K562 (cell line): Measurements from ENCODE around the gene MAST4. TPM values are rescaled to one million over a fixed set of nuclear protein-coding genes. Genes with fewer than 3 reads are reported as not detected.
A peak's percentile ranks its signal among the peaks of the same experiment; 100 is the strongest.

Experiments
- ATAC-seq: fragments of 200-7000 bp; cut with Tn5 transposase; 3 replicates; pipeline ENCODE4 v1.9.1; 2020; ENCODE audit warnings: moderate library complexity
- BruUV-seq: library from RNA; stranded (reverse); fragments of 400-500 nt; replicated peaks from 2 replicates; lab custom pipeline; 2021; lab: Mats Ljungman, UMichigan
- CTCF ChIA-PET: fragments of 300-600 bp; formaldehyde crosslinking; extraction: SDS; loops from one replicate; lab custom pipeline; 2021; ENCODE audit warnings: low intra/inter-chr PET ratio; lab: Yijun Ruan, JAX
- POLR2A ChIA-PET: fragments of 300-600, 350-650 bp; sonication (Branson Sonifier 250); formaldehyde crosslinking; extraction: SDS; loops from one replicate; lab custom pipeline; 2021; ENCODE audit warnings: antibody characterized with exemption, inconsistent platforms; lab: Yijun Ruan, JAX
- DNase-seq, 4 experiments: peaks; one replicate each; pipeline versions ENCODE4 v3.0.0 to v3.0.0-alpha.2; 2011 to 2018; ENCODE audit warnings: low spot score in 3 of 4, mixed read lengths in 3 of 4; ENCODE audit errors: extremely low read depth in 1 of 4
- FAIRE-seq: peaks from 2 replicates; lab custom pipeline; 2011; peaks lifted over from hg19 to GRCh38; lab: Jason Lieb, UNC
- H2AFZ ChIP-seq: 2 replicates; pipeline ENCODE4 v1.6.0; 2011; ENCODE audit warnings: low read depth, low read length, control low read depth, inconsistent platforms
- H3K27ac ChIP-seq: fragments of 200-600 bp; 3 replicates; pipeline ENCODE4 v1.8.0; 2011; ENCODE audit warnings: low read depth, mild to moderate bottlenecking, control low read depth, inconsistent platforms, low read length, moderate library complexity, mixed read lengths; ENCODE audit errors: extremely low read depth
- H3K27me3 ChIP-seq, 2 experiments: fragments of 300-600 bp in 1 of 2; 2 replicates in 1 of 2; 3 replicates in 1 of 2; pipeline versions ENCODE4 v1.6.0 to v1.8.0; 2011; ENCODE audit warnings: inconsistent platforms in 2 of 2, low read length in 2 of 2, mild to moderate bottlenecking in 1 of 2, mixed read lengths in 1 of 2, moderate library complexity in 1 of 2; ENCODE audit not compliant: control insufficient read depth in 2 of 2, insufficient read depth in 2 of 2
- H3K36me3 ChIP-seq: fragments of 300-600 bp; 3 replicates; pipeline ENCODE4 v1.8.0; 2011; ENCODE audit warnings: mild to moderate bottlenecking, low read length, inconsistent platforms; ENCODE audit not compliant: control insufficient read depth, insufficient read depth
- H3K4me1 ChIP-seq, 2 experiments: fragments of 200-600 bp in 1 of 2; replicated peaks in 1 of 2; 2 replicates in 1 of 2; 3 replicates in 1 of 2; pipeline versions ENCODE4 v1.5.1 to v1.8.0; 2011; ENCODE audit warnings: inconsistent platforms in 2 of 2, low read length in 2 of 2, mild to moderate bottlenecking in 1 of 2, mixed read lengths in 1 of 2, moderate library complexity in 1 of 2; ENCODE audit not compliant: control insufficient read depth in 2 of 2, insufficient read depth in 2 of 2
- H3K4me2 ChIP-seq: 2 replicates; pipeline ENCODE4 v1.6.1; 2011; ENCODE audit warnings: low read length, control low read depth, inconsistent platforms, mixed read lengths; ENCODE audit not compliant: insufficient read depth
- H3K4me3 ChIP-seq: fragments of 200-600 bp; sonication (generic), shearing (Covaris generic); 2 replicates; pipeline ENCODE4 v1.5.1; 2016; ENCODE audit warnings: control low read depth, inconsistent platforms
- H3K79me2 ChIP-seq: fragments of 200-600 bp; 3 replicates; pipeline ENCODE4 v1.8.0; 2011; ENCODE audit warnings: low read length, inconsistent platforms; ENCODE audit not compliant: control insufficient read depth, insufficient read depth
- H3K9ac ChIP-seq, 2 experiments: 2 replicates each; pipeline versions ENCODE4 v1.6.0 to v1.6.1; 2011; ENCODE audit warnings: low read depth in 2 of 2, low read length in 2 of 2, control low read depth in 1 of 2, inconsistent platforms in 1 of 2, mild to moderate bottlenecking in 1 of 2, mixed read lengths in 1 of 2; ENCODE audit not compliant: insufficient read depth in 1 of 2
- H3K9me1 ChIP-seq: one replicate; pipeline ENCODE4 v1.6.0; 2011; ENCODE audit warnings: inconsistent platforms, mild to moderate bottlenecking, low read length, moderate library complexity; ENCODE audit not compliant: control insufficient read depth, insufficient read depth
- H3K9me3 ChIP-seq: replicated peaks from 2 replicates; pipeline ENCODE4 v1.5.1; 2011; ENCODE audit warnings: low read depth, low read length, inconsistent platforms; ENCODE audit not compliant: control insufficient read depth, insufficient read depth
- H4K20me1 ChIP-seq: replicated peaks from 2 replicates; pipeline ENCODE4 v1.6.1; 2011; ENCODE audit warnings: low read length, inconsistent platforms, mixed read lengths; ENCODE audit not compliant: control insufficient read depth, insufficient read depth
- CTCF ChIP-seq, 3 experiments: IDR thresholded peaks in 2 of 3; conservative IDR thresholded peaks in 1 of 3; 2 replicates each; pipeline ENCODE4 v1.5.1; 2011 to 2012; ENCODE audit warnings: low read length in 3 of 3, mild to moderate bottlenecking in 3 of 3, control low read depth in 2 of 3, improper control_type of control experiment in 1 of 3, inconsistent platforms in 1 of 3, low read depth in 1 of 3, mixed read lengths in 1 of 3, moderate library complexity in 1 of 3; ENCODE audit not compliant: insufficient read depth in 2 of 3
- ETV6 ChIP-seq, 3 experiments: fragments of 150-350 bp in 1 of 3; sonication (generic) in 1 of 3; formaldehyde crosslinking in 1 of 3; IDR thresholded peaks; 2 replicates each; pipeline versions ENCODE4 v1.6.1 to v1.8.0; 2014 to 2022; ENCODE audit warnings: borderline replicate concordance in 2 of 3, low read depth in 2 of 3, antibody characterized with exemption in 1 of 3, low read length in 1 of 3, mild to moderate bottlenecking in 1 of 3, missing genetic modification reagents in 1 of 3
- PKNOX1 ChIP-seq: fragments of 450-650 bp; IDR thresholded peaks from 2 replicates; pipeline ENCODE4 v1.6.1; 2016
- SMC3 ChIP-seq: conservative IDR thresholded peaks from 2 replicates; pipeline ENCODE4 v1.6.1; 2011; ENCODE audit warnings: low read depth, low read length, improper control_type of control experiment; ENCODE audit not compliant: insufficient read depth
- ZNF780A ChIP-seq: fragments of 250-450 bp; sonication (Bioruptor Pico); IDR thresholded peaks from 2 replicates; pipeline ENCODE4 v1.5.0; 2021; ENCODE audit warnings: mild to moderate bottlenecking
- WGBS: fragments of 100-300 bp; shearing (Covaris generic); methylation state at CpG from one replicate; pipeline ENCODE4 v1.1.6; 2016; ENCODE audit warnings: low coverage, mixed read lengths; ENCODE audit not compliant: insufficient coverage; ENCODE audit errors: missing lambda C conversion rate; 5-methylcytosine and 5-hydroxymethylcytosine counted together
- in situ Hi-C: fragments of 300-500 bp; cut with MboI; formaldehyde crosslinking; loops from 4 replicates; pipeline ENCODE4 v1.15.0; 2018; ENCODE audit warnings: inconsistent platforms, mixed read lengths
- intact Hi-C: fragments of 100-400 bp; cut with micrococcal nuclease; formaldehyde crosslinking; loops from 2 replicates; pipeline ENCODE4 v1.14.2; 2022
- polyA plus RNA-seq, 8 experiments: library from polyadenylated mRNA; depleted of rRNA in 4 of 8; stranded (reverse) in 5 of 8; unstranded in 3 of 8; fragments of >200 nt; fragmentation: Nextera tagmentation in 2 of 8; fragmentation: Illumina TruSeq in 1 of 8; extraction: Ambion mirVana in 2 of 8; extraction: Trizol in 1 of 8; gene quantifications; 2 replicates each; pipeline versions ENCODE4 v1.2.1 to v1.2.3, GENCODE V29; 2011 to 2014; ENCODE audit warnings: inconsistent platforms in 1 of 8, missing spikeins in 1 of 8
- total RNA-seq, 7 experiments: library from RNA; depleted of rRNA in 6 of 7; stranded (reverse); fragments of >200 nt in 6 of 7; fragmentation: Illumina TruSeq in 2 of 7; extraction: Trizol in 2 of 7; gene quantifications; 2 replicates each; pipeline versions ENCODE4 v1.2.1 to v1.2.3, GENCODE V29; 2011 to 2021; ENCODE audit warnings: low replicate concordance in 1 of 7
- TF ChIP-seq, protein P1 (sequence below), 2 experiments: fragments of 200-800 bp in 1 of 2; sonication (Bioruptor generic) in 1 of 2; sonication (generic) in 1 of 2; formaldehyde crosslinking in 1 of 2; IDR thresholded peaks in 1 of 2; conservative IDR thresholded peaks in 1 of 2; 2 replicates each; pipeline versions ENCODE4 v1.5.0 to v1.6.1; 2016 to 2020; ENCODE audit warnings: missing compliant biosample characterization in 1 of 2, missing genetic modification characterization in 1 of 2, missing genetic modification reagents in 1 of 2

The MAST4 gene
- total and polyA plus RNA-seq, 9 of the 15 experiments (the other 6 are each of a cell fraction or from before 2014, with no cell fraction given): 0.88 to 10.1 (median 5.2) TPM

- TF ChIP-seq CTCF (IDR thresholded peaks at IDR 0.05 in 2 of 3, conservative IDR thresholded peaks at IDR 0.05 in 1 of 3; ENCODE audit: insufficient read depth in 2 of 3, low read depth in 1 of 3, low read length in 3 of 3) (peak; percentile 38 to 69 (median 68)), PKNOX1 (no peak), SMC3 (peak; percentile 24; the same call in 1 of the 2 replicates)
Measured at GRCh38 chr5:67156976-67157583, 560.9 kb downstream of the MAST4 start (continued).

GRCh38 chr5:67160272-67160671, 564.1 kb downstream of the MAST4 start:
- ChIA-PET POLR2A (no interaction called here), CTCF (no interaction called here)
- intact Hi-C loops: no loop called here
- H3K27ac ChIP-seq: no peak overlapping the region
- TF ChIP-seq ETV6 (IDR thresholded peaks at IDR 0.05; ENCODE audit: borderline replicate concordance in 1 of 2, low read depth in 2 of 2, low read length in 1 of 2) (no peak), ETV6 (CRISPR knock-in tag; IDR thresholded peaks at IDR 0.05; ENCODE audit: borderline replicate concordance) (no peak), ZNF780A (CRISPR knock-in tag) (no peak)
- TF ChIP-seq, protein P1, sequence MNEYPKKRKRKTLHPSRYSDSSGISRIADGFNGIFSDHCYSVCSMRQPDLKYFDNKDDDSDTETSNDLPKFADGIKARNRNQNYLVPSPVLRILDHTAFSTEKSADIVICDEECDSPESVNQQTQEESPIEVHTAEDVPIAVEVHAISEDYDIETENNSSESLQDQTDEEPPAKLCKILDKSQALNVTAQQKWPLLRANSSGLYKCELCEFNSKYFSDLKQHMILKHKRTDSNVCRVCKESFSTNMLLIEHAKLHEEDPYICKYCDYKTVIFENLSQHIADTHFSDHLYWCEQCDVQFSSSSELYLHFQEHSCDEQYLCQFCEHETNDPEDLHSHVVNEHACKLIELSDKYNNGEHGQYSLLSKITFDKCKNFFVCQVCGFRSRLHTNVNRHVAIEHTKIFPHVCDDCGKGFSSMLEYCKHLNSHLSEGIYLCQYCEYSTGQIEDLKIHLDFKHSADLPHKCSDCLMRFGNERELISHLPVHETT (CRISPR knock-in tag; conservative IDR thresholded peaks at IDR 0.05 in 1 of 2, IDR thresholded peaks at IDR 0.05 in 1 of 2): no peak
- BruUV-seq: no TSS peak
- in situ Hi-C loops: no loop called here
- H3K9me1 ChIP-seq: no peaks in the 10 kb centered on the region
- peaks cover 12% of the 10 kb centered on the region; the same call in 1 of the 3 replicates for H3K36me3 ChIP-seq
- ATAC-seq (no peak), DNase-seq (no peak), FAIRE-seq (no peak)
- H2AFZ ChIP-seq: no peak overlapping the region
- H4K20me1 ChIP-seq: no peaks in the 10 kb centered on the region
- no peaks in the 10 kb centered on the region for H3K79me2 ChIP-seq
- no peaks in the 10 kb centered on the region; a peak in 1 of 5 replicates for H3K4me1 ChIP-seq
- H3K4me3 ChIP-seq: no peak overlapping the region
- no peak overlapping the region for H3K9ac ChIP-seq
- no peaks in the 10 kb centered on the region for H3K27me3 ChIP-seq
- 85% methylated on average over 3 of the region's 3 CpGs for WGBS
- H3K4me2 ChIP-seq: no peak overlapping the region
- H3K9me3 ChIP-seq: no peaks in the 10 kb centered on the region
